OCI-M2 (cell line): ENCODE data around the gene USP20.

Experiments
- DNase-seq: peaks from one replicate; lab custom pipeline; 2025; ENCODE audit not compliant: unreplicated experiment; lab: John Stamatoyannopoulos, UW

USP20 gene

DNA sequence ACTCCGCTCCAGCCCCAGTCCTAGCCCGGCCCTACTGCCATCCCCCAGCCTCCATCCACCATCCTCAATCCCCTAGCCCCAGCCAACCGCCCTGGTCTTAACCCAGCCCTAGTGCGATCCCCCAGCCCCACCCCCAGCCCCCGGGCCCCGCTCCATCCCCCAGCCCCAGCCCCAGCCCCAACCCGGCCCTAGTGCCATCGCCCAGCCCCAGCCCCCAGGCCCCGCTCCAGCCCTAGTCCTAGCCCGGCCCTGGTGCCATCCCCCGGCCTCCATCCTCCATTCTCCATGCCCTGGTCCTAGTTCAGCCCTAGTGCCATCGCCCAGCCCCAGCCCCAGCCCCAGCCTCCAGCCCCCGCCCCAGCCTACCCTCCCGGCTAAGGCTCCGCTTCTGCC is 11.7 kb upstream of the USP20 start:
- no peak for DNase-seq

DNA sequence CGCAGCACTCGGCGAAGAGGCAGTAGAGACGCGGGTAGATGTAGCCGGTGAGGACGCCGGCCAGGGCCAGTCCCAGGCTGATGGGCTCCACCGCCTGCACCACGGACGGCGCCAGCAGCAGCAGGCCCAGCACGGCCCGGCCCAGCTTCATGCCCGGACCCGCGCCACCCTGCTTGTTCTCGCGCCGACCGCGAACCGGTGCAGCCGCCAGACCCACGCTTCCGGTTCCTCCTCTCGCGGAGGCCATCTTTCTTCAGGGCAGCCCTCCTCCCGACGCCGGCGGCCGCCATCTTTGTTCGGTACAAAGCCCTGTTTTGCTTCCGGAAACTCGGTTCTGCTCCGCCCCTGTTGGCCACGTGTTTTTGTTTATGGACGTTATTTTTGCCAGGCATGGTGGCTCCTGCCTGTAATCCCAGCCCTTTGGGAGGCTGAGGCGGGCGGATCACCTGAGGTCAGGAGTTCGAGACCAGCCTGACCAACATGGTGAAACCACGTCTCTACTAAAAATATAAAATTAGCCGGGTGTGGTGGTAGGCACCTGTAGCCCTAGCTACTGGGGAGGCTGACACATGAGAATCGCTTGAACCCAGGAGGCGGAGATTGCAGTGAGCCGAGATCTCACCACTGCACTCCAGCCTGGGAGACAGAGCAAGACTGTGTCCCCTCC is 11.2 kb upstream of the USP20 start, which contains the start of gene TOR1A:
TSS of gene TOR1A (minus strand) at position 202 of the 667 bp plus-strand sequence. CDS start at position 151, 51 bp downstream.
- DNase-seq, result peak; percentile 21

DNA sequence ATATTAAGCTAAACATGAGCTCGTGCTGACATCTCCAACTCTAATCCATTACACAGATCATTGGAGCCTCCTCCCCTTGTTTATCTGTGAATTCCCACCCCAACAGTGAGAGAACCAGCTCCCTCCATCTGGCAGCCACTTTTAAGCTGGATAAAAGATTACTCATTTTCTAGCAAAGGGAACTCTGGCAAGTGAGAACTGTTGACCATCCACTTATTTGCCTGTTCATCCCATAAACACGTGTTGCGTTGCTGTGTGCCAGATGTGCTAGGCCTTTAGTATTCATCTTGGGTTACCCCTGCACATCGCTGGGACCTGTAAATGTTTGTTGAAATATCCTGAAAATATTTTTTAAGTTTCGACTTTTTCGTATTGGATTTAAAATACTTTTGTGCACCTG is 8.9 kb upstream of the USP20 start:
- DNase-seq, result no peak

DNA sequence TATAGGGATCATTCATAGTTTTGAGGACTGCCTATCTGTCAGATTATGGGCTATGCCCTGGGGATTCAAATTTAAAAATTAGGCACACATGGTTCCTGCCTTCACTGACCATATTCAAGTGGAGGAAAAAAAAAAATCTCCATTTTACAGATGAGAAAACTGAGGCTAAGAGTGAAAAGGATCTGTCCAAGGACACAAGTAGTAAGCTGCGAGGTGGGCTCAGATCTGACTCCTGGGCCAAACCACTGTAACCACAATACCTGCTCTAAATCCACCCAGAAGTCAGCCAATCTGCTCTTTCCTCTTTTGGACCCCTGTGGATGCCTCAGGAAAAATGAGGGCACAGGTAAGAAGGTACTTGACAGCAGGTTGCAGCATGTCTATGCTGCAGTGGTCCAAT is 8.5 kb upstream of the USP20 start:
- DNase-seq, result no peak

DNA sequence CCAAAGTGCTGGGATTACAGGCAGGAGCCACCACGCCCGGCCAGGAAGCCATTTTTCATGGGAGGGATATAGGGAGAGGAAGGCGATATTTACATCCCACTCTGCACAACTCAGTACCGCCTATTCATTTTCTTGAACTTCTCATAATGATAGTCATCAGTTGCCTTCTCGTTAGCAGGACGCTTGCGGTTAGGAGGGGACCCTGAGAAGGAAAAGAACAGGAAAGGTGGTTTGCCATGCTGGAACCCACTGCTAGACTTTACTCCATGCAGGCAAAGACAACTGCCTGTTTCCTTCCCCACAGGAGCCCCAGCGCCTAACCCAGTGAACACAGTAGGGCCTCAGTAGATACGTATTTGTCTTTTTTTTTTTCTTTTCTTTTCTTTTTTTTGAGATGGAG is 7.2 kb upstream of the USP20 start:
- no peak for DNase-seq

DNA sequence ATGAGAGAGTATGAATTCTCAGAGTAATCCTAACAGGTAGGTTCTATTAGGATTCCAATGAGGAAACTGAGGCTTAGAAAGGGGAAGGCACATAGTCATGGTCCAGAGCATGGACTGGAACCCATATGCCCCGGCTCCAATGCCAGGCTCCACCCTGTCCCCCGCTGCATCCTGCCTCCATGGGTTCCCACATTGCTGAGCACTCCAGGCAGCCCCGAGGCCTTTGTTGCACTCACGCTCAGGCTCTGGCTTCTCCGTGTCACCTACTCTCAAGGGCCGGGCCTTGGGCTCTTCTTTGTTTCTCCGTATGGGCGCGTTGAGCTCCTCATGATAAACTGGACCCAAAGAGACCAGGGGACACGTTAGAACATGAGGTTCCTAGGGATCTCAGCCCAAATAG is 6.3 kb upstream of the USP20 start:
- no peak for DNase-seq

DNA sequence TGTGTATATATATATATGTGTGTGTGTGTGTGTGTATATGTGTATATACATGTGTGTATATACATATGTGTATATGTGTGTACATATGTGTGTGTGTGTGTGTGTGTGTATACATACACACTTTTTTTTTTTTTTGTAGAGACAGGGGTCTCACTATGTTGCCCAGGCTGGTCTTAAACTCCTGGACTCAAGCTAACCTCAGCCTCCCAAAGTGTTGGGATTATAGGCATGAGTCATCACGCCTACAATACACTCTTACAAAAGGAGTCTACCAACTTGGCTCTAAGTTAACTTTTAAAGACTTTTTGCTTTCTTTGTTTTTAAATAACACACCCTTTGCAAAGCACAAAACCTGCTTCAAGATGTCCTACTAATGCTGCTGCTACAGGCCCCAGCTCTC is 2.3 kb upstream of the USP20 start:
- no peak for DNase-seq

DNA sequence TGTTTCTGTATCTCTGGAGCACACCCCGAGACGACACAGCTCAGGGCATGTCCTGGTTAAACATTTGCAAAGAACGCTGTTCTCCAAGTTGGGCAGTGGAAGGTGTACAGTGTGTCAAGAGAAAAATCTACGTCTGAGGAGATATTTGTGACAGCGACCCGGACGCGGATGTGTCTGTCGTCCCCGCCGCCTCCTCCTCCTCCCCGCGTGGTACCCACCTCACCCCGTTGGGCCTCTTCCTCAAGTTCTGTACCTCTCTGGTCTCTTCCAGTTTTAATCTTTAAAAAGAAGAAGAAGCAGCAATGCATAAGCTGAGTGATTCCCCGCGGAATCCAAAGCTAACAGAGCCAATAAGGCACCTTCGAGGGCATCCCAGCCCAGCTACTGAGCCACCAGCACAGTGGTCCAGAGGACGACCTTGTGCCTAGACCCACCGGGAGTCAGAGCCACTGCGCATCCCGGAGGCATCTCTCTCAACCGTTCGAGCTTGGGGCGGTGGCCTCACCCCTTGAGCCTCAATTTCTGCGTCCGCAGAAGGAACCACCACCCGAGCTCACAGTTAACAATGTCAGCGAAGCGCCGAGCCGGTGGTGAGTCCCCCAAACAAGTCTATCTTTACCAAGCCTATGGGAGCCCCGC is 650 bp upstream of the USP20 start:
- DNase-seq, result no peak

DNA sequence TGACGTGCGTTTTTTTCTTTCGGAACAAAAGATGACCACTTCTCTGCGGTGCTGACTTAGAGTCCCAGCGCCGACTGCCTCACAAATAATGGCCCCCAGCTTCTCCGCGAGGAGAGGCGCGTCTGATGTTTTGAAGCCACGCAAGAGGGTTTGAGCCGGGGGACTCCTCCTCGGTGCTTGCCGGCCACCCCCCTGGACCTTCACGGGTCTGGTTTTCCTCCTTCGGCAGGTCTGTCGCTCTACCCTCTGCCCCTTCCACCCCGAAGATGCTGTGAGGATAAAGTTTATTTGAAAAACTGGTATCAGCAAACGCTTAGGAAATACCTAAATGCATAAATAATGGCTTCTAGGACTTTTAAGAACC is 584 bp downstream of the USP20 start:
- no peak for DNase-seq

DNA sequence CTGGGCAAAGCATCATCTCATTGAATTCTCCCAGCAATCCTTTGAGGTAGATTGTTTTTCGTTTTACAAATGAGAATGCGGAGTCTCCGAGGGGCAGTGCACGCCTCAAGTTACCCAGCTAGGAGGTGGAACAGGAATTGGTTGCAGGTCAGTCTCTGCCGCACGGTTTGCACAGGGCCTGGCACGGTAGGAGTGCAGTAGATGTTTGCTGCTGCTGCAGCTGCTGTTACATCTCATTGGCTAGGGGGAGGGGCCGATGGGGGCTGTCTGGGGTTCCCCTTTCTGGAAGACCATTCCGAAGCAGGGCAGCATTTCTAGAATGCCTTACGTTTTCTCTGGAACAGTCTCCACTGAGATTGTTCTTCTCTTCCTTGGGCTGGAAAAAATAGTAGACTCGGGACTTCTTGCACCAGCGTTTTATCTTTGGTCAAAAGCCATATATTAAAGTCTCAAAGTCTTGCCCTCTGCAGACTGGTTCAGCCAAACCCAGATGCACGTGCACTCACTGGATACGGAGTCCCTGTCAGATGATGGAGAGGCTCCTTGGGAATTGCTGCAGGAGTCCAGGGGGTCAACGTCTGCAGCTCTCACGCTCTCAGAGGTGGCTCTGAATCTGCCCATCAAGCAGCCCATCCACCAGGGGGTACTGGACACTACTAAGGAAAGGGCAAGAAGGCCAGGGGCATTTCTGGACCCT is 1.2 kb downstream of the USP20 start:
- DNase-seq, result no peak

DNA sequence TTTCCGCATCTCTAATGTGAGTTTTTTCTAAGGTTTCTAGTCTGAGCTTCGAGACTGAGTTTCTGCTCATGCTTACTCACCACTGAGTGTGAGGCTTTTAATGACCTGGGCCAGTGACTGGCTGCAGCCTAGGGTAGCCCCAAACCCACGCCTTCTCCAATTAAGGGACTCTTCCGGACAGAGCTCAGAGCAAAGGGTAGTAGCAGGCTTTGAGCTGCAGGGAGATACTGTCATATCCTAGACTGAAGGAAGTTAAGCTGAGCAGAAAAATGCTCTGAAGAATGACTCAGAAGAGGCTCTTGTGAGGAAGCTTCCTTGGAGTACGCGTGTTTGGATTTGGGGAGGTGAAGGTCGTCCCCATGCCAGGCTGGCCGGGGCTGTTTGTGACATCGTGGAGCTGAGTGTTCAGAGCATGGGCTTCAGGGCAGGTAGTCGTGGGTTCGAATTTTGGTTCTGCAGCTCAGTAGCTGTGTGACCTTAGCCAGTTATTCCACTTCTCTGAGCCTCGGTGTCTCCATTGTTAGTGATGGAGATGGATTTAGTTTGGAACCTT is 3.5 kb downstream of the USP20 start:
- DNase-seq, result no peak

DNA sequence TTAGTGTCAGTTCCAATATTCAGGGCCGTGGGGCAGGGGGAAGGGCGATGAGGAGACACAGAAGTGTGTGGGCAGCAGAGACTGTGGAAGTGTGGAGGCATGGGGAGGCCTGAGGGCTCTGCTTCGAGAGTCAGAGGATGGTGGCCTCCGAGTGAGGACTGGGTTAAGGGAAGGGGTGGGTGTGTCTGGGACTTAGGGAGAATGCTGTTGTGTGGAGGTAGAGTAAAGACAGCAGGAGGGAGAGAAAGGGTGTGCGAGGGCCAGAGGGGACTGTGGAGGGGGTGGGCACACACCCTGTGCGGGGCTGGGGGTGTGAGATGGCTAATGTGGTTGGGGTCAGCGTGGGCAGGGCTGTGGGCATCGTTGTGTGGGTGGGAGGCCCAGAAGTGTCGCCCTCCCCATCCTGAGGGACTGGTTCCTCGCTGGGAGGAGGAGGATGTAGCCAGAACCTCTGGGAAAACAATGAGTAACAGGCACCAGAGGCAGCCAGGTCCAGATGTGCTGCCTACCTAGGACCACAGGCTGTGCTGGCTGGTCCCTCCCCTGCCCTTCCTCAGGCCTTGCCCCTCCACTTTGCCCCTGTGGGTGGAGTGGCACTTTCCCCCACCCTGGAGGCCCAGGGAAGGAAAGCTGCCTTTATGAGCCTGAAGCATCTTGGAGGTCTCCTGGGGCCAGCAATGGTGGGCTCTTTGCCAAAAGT is 4.2 kb downstream of the USP20 start:
- no peak for DNase-seq

DNA sequence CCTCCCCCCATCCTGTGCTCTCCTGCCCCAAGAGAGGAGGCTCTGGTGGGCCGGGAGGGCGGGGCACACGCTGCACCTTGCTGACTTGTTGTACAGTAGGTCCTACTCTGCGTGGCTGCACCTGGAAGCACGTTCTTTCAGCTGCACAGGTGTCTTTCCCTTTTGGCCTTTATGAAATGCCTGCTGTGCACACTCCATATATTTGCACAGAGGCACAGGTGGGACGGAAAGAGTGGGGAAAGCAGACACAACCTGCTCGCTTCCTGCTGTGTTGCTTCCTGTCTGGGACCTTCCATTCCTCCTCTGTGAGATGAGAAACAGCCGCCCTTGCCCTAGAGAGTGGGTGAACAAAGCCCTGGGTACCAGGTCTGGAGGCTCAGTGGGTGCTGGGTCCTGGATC is 4.8 kb downstream of the USP20 start:
- DNase-seq, result no peak

DNA sequence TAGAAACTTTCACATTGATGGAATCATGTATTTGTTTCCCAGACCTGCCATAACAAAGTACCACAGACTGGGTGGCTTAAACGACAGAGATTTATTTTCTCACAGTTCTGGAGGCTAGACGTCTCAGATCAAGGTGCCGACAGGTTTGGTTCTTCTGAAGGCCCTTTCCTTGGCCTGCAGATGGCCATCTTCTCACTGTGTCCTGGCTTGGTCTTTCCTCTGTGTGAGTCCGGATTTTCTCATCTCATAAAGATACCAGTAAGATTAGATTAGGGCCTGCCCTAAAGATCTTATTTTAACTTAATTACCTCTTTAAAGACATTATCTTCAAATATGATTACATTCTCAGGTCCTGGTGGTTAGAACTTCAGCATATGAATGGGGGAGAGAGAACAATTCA is 5.8 kb downstream of the USP20 start:
- no peak for DNase-seq

DNA sequence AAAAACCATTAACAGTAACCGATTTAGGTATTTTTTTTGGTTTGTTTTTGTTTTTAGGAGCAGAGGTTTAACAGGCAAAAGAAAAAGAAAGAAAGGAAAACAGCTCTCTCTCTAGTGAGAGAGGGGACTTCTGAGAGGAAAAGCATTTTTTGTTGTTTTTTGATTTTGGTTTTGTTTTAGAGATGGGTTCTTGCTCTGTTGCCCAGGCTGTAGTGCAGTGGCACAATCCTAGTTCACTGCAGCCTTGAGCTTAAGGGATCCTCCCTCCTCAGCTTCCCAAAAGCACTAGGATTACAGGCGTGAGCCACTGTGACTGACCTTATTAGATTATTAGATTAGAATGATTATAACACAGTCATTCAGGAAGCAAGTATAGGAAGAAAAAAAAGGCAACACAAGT is 10.1 kb downstream of the USP20 start:
- no peak for DNase-seq

DNA sequence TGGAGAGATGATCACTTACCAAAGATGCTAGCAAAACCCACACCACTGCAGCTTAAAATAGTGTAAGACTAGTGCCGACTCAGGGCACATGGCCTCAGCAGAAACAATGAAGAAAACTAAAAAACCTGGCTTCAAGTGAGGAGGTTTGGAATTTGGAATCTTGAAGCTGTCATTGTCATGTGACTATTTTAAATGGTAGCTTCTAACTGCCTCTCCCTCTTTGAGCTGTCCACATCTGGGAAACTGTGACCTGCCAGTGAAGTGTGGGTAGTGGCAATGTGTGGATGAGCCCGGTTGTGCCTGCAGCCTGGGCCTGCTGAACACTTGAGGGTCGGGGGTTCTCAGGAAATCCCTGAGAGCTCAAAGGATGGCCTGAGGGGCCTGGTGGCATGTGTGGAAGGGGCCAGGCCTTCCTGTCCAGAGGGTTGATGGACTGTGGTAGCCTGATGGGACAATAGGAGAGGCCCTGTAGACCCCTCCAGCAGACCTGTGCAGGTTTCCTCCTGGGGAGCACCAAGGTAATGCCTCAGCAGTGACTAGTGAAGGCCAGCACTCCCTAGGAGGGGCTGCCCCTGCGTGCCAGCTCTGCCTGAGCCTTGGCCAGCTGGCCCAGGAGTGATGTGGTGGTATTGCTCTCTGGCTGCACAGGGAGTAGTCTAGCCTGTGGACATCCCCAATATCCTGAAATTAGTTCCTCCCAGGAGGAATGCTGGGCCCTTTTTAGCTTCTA is 13.6 kb downstream of the USP20 start:
- no peak for DNase-seq

DNA sequence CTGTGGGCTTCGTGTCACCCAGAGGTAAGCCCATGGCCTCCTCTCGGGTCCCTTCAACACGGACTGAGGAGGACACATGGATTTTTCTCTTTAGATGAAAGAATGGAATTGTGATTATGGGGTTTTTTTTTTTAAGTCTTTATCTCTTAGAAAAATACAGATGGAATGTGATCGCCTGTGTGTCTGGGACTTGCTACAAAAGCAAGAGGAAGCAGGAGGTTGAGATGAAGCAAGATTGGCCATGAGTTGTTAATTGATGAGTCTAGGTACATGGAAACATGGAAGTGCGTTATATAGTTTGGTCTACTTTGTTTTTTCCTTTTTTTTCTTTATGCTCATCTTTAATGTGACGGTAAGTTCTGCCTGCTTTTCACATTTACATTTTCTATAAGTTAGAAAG is 14.6 kb downstream of the USP20 start:
- DNase-seq, result no peak

DNA sequence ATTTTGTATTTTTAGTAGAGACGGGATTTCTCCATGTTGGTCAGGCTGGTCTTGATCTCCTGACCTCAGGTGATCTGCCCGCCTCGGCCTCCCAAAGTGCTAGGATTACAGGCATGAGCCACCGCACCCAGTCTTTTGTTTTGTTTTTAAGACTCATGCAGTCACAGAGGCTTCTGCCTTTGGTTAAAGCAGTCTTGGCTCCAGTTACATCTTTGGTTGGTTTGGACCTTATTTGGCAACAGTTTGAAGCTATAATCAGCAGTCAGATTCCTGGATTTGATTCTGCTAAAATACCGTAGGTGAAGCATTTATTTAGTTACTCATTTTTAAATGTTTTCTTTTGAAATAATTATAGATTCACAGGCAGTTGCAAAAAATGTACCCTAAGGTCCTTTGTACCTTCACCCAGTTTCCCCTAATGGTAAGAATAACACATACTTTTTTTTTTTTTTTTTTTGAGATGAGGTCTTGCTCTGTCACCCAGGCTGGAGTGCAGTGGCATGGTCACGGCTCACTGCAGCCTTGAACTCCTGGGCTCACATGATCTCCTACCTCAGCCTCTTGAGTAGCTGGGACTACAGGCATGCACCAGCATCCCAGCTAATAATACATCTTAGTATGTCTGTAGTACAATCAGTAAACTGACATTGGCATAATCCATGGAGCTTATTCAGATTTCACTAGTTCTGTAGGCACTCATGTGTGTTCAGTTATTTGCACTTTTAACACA is 15.7 kb downstream of the USP20 start:
- DNase-seq, result no peak

DNA sequence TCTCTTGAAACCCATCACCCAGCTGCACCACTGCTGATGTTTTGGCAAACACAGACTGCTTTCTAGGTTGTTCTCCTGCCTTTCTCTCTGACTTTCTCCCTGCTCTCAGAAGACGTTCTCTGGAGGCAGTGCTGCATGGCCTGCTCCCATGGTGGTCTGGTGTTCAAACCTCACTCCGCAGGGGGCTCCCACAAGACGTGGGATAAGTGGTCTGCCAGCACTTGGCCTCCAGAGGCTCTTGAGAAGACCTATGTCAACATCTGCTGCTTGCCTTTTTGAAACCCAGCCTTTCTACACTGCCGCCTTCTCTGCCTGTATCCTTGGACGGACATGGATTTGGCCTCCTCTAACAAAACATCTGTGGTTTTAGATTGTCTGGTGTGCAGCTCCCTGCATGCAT is 16.6 kb downstream of the USP20 start:
- DNase-seq, result no peak

DNA sequence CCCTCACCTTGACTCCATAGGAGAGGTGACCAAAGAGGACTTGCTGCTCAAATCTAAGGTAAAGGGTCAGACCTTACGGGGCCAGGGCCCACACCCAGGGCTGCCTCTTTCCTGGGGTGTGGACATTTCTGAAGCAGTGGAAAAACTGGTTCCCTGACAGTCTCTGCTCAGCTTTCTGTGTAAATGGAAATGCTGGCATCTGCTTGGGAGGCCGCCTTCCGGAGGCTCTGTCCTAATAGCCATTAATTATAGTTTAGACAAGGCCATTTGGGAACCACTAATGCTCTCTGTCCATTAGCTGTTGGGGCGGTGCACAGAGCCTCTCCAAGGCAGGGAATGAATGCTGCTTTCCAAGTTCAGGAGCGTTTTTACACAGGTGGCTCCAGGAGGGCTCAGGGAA is 17.3 kb downstream of the USP20 start:
- no peak for DNase-seq
